ENCODE data around the gene LATS2. TPM values are rescaled to one million over a fixed set of nuclear protein-coding genes. Genes with fewer than 3 reads are reported as not detected.
"Not testable (repeated sequence)": the region's sequence is repeated elsewhere in the genome, so short reads cannot be mapped to it uniquely, and the experiment has no call there.

LATS2 gene
- total RNA-seq, 1 donor from 2014 or later = 25.8 TPM

DNA sequence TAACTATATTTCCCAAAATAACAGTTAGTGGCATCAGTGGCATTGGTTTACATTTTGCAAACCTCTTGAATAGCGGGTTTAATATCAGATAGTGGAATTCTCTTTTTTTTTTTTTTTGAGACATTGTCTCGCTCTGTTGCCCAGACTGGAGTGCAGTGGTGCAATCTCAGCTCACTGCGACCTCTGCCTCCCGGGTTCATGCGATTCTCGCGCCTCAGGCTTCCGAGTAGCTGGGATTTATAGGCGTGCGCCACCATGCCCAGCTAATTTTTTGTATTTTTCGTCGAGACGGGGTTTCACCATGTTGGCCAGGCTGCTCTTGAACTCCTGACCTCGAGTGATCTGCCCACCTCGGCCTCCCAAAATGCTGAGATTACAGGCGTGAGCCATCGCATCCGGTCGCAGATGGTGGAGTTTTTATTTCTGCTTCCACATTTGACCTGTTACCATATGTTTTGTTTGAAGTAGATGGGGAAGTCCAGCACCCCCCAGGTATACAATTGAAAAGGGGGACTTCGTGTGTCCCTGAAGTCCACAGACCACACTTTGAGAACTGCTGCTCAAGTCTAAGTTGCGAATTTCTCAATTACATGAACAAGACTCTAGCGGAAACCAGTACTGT, 118.3 kb downstream of the LATS2 start:
- DNase-seq (ENCODE audit: extremely low spot score in 2 of 2) = no peak
- intact Hi-C loops (cut with DNase I) = loop anchor here (5.0 to 10.0 kb wide), 2 partner anchors 132 to 189 kb away; no protein-coding TSS in a partner anchor
- TF ChIP-seq, protein P1, sequence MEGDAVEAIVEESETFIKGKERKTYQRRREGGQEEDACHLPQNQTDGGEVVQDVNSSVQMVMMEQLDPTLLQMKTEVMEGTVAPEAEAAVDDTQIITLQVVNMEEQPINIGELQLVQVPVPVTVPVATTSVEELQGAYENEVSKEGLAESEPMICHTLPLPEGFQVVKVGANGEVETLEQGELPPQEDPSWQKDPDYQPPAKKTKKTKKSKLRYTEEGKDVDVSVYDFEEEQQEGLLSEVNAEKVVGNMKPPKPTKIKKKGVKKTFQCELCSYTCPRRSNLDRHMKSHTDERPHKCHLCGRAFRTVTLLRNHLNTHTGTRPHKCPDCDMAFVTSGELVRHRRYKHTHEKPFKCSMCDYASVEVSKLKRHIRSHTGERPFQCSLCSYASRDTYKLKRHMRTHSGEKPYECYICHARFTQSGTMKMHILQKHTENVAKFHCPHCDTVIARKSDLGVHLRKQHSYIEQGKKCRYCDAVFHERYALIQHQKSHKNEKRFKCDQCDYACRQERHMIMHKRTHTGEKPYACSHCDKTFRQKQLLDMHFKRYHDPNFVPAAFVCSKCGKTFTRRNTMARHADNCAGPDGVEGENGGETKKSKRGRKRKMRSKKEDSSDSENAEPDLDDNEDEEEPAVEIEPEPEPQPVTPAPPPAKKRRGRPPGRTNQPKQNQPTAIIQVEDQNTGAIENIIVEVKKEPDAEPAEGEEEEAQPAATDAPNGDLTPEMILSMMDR (IDR thresholded peaks at IDR 0.05) = no peak
- no peak for TF ChIP-seq POLR2A (IDR thresholded peaks at IDR 0.05)
- TF ChIP-seq POLR2AphosphoS5 (IDR thresholded peaks at IDR 0.05; ENCODE audit: insufficient read depth in 1 of 2, low read depth in 1 of 2) = no peak
- Histone ChIP-seq H3K27me3 (no peaks in the 10 kb centered on the region), H3K27ac (peak overlapping the region; percentile 61), H3K9me3 (no peaks in the 10 kb centered on the region), H3K36me3 (no peaks in the 10 kb centered on the region), H3K4me3 (peak overlapping the region; percentile 1 to 16), H3K4me1 (peaks cover 12% of the 10 kb centered on the region)

DNA sequence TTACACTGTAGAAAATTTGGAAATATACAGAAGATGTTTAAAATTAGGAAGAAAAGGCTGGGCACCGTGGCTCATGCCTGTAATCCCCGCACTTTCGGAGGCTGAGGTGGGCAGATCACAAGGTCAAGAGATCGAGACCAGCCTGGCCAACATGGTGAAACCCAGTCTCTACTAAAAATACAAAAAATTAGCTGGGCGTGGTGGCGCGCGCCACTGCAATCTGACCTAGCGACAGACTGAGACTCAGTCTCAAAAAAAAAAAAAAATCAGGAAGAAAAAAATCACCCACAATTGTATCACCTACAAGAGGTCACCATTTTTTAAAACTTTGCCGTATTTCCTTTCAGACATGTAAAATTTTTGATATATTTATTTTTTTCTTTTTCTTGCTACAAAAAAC, 120.9 kb downstream of the LATS2 start:
- not testable (repeated sequence) for H3K36me3 ChIP-seq; H3K9me3 ChIP-seq; DNase-seq (ENCODE audit: extremely low spot score in 2 of 2); H3K27ac ChIP-seq; H3K27me3 ChIP-seq; H3K4me3 ChIP-seq
- intact Hi-C loops (cut with DNase I) = loop anchor here (5.0 to 10.0 kb wide), 2 partner anchors 134 to 192 kb away; no protein-coding TSS in a partner anchor
- H3K4me1 ChIP-seq = peaks cover 12% of the 10 kb centered on the region

DNA sequence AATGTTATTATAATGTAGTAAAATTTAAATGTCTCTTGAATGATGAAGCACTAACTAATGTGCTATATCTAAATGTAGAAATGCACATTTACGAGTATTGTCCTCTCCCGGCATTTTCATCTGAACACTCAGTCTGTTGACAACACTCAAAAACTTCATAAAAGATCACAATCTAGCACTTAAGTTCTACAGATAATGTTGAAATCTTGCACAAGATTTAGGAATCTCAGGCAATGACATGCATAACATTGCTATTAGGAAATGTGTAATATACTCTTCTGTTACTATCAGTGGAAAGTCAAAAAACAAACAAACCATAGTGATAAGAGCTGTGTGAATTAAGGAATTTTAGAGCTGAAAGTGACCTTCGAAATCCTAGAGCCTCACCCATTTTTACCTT, 121.3 kb downstream of the LATS2 start:
- intact Hi-C loops (cut with DNase I) = loop anchor here (5.0 to 10.0 kb wide), 2 partner anchors 135 to 192 kb away; no protein-coding TSS in a partner anchor
- H3K4me1 ChIP-seq = peaks cover 12% of the 10 kb centered on the region
- no peaks in the 10 kb centered on the region for H3K9me3 ChIP-seq
- no peaks in the 10 kb centered on the region for H3K27me3 ChIP-seq
- no peak overlapping the region for H3K4me3 ChIP-seq
- TF ChIP-seq POLR2AphosphoS5 (IDR thresholded peaks at IDR 0.05; ENCODE audit: insufficient read depth in 1 of 2, low read depth in 1 of 2) (no peak), POLR2A (IDR thresholded peaks at IDR 0.05) (no peak)
- TF ChIP-seq, protein P1 (IDR thresholded peaks at IDR 0.05) = no peak
- no peaks in the 10 kb centered on the region for H3K36me3 ChIP-seq
- H3K27ac ChIP-seq = no peak overlapping the region
- DNase-seq (ENCODE audit: extremely low spot score in 2 of 2) = no peak

DNA sequence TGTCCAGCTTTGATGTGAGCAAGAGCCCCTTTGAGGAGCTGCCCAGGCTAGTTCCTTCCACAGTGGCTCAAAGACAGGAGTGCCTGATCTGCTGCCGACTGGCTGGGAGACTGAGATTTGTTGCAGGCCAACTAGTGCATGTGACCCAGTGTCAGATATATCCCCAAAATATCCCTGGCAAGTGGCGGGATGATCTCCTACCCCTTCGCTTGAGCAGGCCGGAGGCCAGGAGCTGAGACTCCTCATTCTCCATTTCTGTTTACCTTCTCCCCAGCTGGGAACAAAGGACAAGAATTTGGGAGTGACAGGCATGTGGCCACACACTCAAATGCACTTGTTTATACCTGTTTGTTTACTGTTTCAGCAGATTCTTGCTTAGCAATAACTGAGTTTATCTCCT, 121.7 kb downstream of the LATS2 start:
- Histone ChIP-seq H3K4me1 (peaks cover 12% of the 10 kb centered on the region), H3K36me3 (no peaks in the 10 kb centered on the region), H3K4me3 (no peak overlapping the region), H3K27me3 (no peaks in the 10 kb centered on the region), H3K9me3 (no peaks in the 10 kb centered on the region), H3K27ac (no peak overlapping the region)
- no peak for DNase-seq (ENCODE audit: extremely low spot score in 2 of 2)
- no peak for TF ChIP-seq POLR2AphosphoS5 (IDR thresholded peaks at IDR 0.05; ENCODE audit: insufficient read depth in 1 of 2, low read depth in 1 of 2)
- TF ChIP-seq POLR2A (IDR thresholded peaks at IDR 0.05) = no peak
- TF ChIP-seq, protein P1 (IDR thresholded peaks at IDR 0.05) = no peak
- intact Hi-C loops (cut with DNase I) = loop anchor here (5.0 to 10.0 kb wide), 2 partner anchors 135 to 193 kb away; no protein-coding TSS in a partner anchor

DNA sequence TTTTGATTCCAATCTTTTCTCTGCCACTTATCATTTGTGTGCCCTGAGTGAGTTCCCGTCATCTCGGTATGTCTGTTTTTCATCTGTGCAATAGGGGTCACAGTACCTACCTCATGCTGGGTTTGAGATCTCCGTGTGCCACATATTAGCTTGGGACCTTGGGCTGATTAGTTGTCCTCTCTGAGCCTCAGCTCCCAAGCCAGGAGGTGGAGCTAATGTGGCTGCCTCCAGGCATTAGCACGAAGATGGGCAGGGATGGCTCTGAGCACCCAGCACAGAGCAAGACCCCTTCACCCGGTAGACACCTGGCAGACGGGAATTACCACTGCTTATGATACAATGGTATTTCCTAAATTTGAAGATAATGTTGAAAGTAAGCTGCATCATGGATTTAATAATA, 123.1 kb downstream of the LATS2 start:
- no peaks in the 10 kb centered on the region for H3K9me3 ChIP-seq
- H3K4me1 ChIP-seq = peaks cover 12% of the 10 kb centered on the region
- no peaks in the 10 kb centered on the region for H3K36me3 ChIP-seq
- intact Hi-C loops (cut with DNase I) = no loop called here
- TF ChIP-seq POLR2A (IDR thresholded peaks at IDR 0.05) (no peak), POLR2AphosphoS5 (IDR thresholded peaks at IDR 0.05; ENCODE audit: insufficient read depth in 1 of 2, low read depth in 1 of 2) (no peak)
- TF ChIP-seq, protein P1 (IDR thresholded peaks at IDR 0.05) = no peak
- H3K27ac ChIP-seq = no peak overlapping the region
- H3K4me3 ChIP-seq = no peak overlapping the region
- DNase-seq (ENCODE audit: extremely low spot score in 2 of 2) = no peak
- H3K27me3 ChIP-seq = no peaks in the 10 kb centered on the region
